K562 (cell line): ENCODE results near the gene ATP8B4. TPM values are rescaled to one million over a fixed set of nuclear protein-coding genes. Genes with fewer than 3 reads are reported as not detected.

Experiments used
- ATAC-seq: fragments of 200-7000 bp; cut with Tn5 transposase; 3 replicates; pipeline ENCODE4 v1.9.1; 2020; ENCODE audit warnings: moderate library complexity
- BruUV-seq: library from RNA; stranded (reverse); fragments of 400-500 nt; replicated peaks from 2 replicates; lab custom pipeline; 2021; lab: Mats Ljungman, UMichigan
- CTCF ChIA-PET: fragments of 300-600 bp; formaldehyde crosslinking; extraction: SDS; loops from one replicate; lab custom pipeline; 2021; ENCODE audit warnings: low intra/inter-chr PET ratio; lab: Yijun Ruan, JAX
- POLR2A ChIA-PET: fragments of 300-600, 350-650 bp; sonication (Branson Sonifier 250); formaldehyde crosslinking; extraction: SDS; loops from one replicate; lab custom pipeline; 2021; ENCODE audit warnings: antibody characterized with exemption, inconsistent platforms; lab: Yijun Ruan, JAX
- DNase-seq, 4 experiments: peaks; one replicate each; pipeline versions ENCODE4 v3.0.0 to v3.0.0-alpha.2; 2011 to 2018; ENCODE audit warnings: low spot score in 3 of 4, mixed read lengths in 3 of 4; ENCODE audit errors: extremely low read depth in 1 of 4
- FAIRE-seq: peaks from 2 replicates; lab custom pipeline; 2011; peaks lifted over from hg19 to GRCh38; lab: Jason Lieb, UNC
- H2AFZ ChIP-seq: 2 replicates; pipeline ENCODE4 v1.6.0; 2011; ENCODE audit warnings: low read depth, low read length, control low read depth, inconsistent platforms
- H3K27ac ChIP-seq: fragments of 200-600 bp; 3 replicates; pipeline ENCODE4 v1.8.0; 2011; ENCODE audit warnings: low read depth, mild to moderate bottlenecking, control low read depth, inconsistent platforms, low read length, moderate library complexity, mixed read lengths; ENCODE audit errors: extremely low read depth
- H3K27me3 ChIP-seq, 2 experiments: fragments of 300-600 bp in 1 of 2; 2 replicates in 1 of 2; 3 replicates in 1 of 2; pipeline versions ENCODE4 v1.6.0 to v1.8.0; 2011; ENCODE audit warnings: inconsistent platforms in 2 of 2, low read length in 2 of 2, mild to moderate bottlenecking in 1 of 2, mixed read lengths in 1 of 2, moderate library complexity in 1 of 2; ENCODE audit not compliant: control insufficient read depth in 2 of 2, insufficient read depth in 2 of 2
- H3K36me3 ChIP-seq: fragments of 300-600 bp; 3 replicates; pipeline ENCODE4 v1.8.0; 2011; ENCODE audit warnings: mild to moderate bottlenecking, low read length, inconsistent platforms; ENCODE audit not compliant: control insufficient read depth, insufficient read depth
- H3K4me1 ChIP-seq, 2 experiments: fragments of 200-600 bp in 1 of 2; replicated peaks in 1 of 2; 2 replicates in 1 of 2; 3 replicates in 1 of 2; pipeline versions ENCODE4 v1.5.1 to v1.8.0; 2011; ENCODE audit warnings: inconsistent platforms in 2 of 2, low read length in 2 of 2, mild to moderate bottlenecking in 1 of 2, mixed read lengths in 1 of 2, moderate library complexity in 1 of 2; ENCODE audit not compliant: control insufficient read depth in 2 of 2, insufficient read depth in 2 of 2
- H3K4me2 ChIP-seq: 2 replicates; pipeline ENCODE4 v1.6.1; 2011; ENCODE audit warnings: low read length, control low read depth, inconsistent platforms, mixed read lengths; ENCODE audit not compliant: insufficient read depth
- H3K4me3 ChIP-seq: fragments of 200-600 bp; sonication (generic), shearing (Covaris generic); 2 replicates; pipeline ENCODE4 v1.5.1; 2016; ENCODE audit warnings: control low read depth, inconsistent platforms
- H3K79me2 ChIP-seq: fragments of 200-600 bp; 3 replicates; pipeline ENCODE4 v1.8.0; 2011; ENCODE audit warnings: low read length, inconsistent platforms; ENCODE audit not compliant: control insufficient read depth, insufficient read depth
- H3K9ac ChIP-seq, 2 experiments: 2 replicates each; pipeline versions ENCODE4 v1.6.0 to v1.6.1; 2011; ENCODE audit warnings: low read depth in 2 of 2, low read length in 2 of 2, control low read depth in 1 of 2, inconsistent platforms in 1 of 2, mild to moderate bottlenecking in 1 of 2, mixed read lengths in 1 of 2; ENCODE audit not compliant: insufficient read depth in 1 of 2
- H3K9me1 ChIP-seq: one replicate; pipeline ENCODE4 v1.6.0; 2011; ENCODE audit warnings: inconsistent platforms, mild to moderate bottlenecking, low read length, moderate library complexity; ENCODE audit not compliant: control insufficient read depth, insufficient read depth
- H3K9me3 ChIP-seq: replicated peaks from 2 replicates; pipeline ENCODE4 v1.5.1; 2011; ENCODE audit warnings: low read depth, low read length, inconsistent platforms; ENCODE audit not compliant: control insufficient read depth, insufficient read depth
- H4K20me1 ChIP-seq: replicated peaks from 2 replicates; pipeline ENCODE4 v1.6.1; 2011; ENCODE audit warnings: low read length, inconsistent platforms, mixed read lengths; ENCODE audit not compliant: control insufficient read depth, insufficient read depth
- ADNP ChIP-seq: fragments of 200-800 bp; sonication (Bioruptor generic); IDR thresholded peaks from 2 replicates; pipeline ENCODE4 v1.6.1; 2016; ENCODE audit warnings: missing genetic modification characterization, missing compliant biosample characterization
- ATF6 ChIP-seq: sonication (generic); formaldehyde crosslinking; IDR thresholded peaks from 2 replicates; pipeline ENCODE4 v1.4.0; 2020; ENCODE audit warnings: mild to moderate bottlenecking, missing genetic modification reagents
- CEBPG ChIP-seq, 3 experiments: fragments of 200-800 bp in 1 of 3; sonication (Bioruptor generic) in 1 of 3; sonication (generic) in 1 of 3; formaldehyde crosslinking in 1 of 3; IDR thresholded peaks in 2 of 3; conservative IDR thresholded peaks in 1 of 3; 2 replicates each; pipeline versions ENCODE4 v1.6.1 to v1.8.0; 2016 to 2022; ENCODE audit warnings: missing compliant biosample characterization in 2 of 3, missing genetic modification characterization in 2 of 3, mild to moderate bottlenecking in 1 of 3, missing genetic modification reagents in 1 of 3
- CHCHD3 ChIP-seq: fragments of 250-450 bp; sonication (Bioruptor Pico); IDR thresholded peaks from 2 replicates; pipeline ENCODE4 v2.1.2; 2022; ENCODE audit warnings: mild to moderate bottlenecking
- CREB3 ChIP-seq: fragments of 450-650 bp; conservative IDR thresholded peaks from 2 replicates; pipeline ENCODE4 v1.6.1; 2016; ENCODE audit warnings: missing genetic modification characterization, low read depth, mild to moderate bottlenecking, missing compliant biosample characterization, moderate library complexity
- GMEB1 ChIP-seq: fragments of 250-450 bp; sonication (Bioruptor Pico); IDR thresholded peaks from 2 replicates; pipeline ENCODE4 v1.4.0; 2020; ENCODE audit warnings: mild to moderate bottlenecking
- MCM5 ChIP-seq: fragments of 450-650 bp; IDR thresholded peaks from 2 replicates; pipeline ENCODE4 v1.6.1; 2016; ENCODE audit warnings: low read depth
- MEIS2 ChIP-seq: fragments of 450-650 bp; IDR thresholded peaks from 2 replicates; pipeline ENCODE4 v1.6.1; 2014; ENCODE audit warnings: mild to moderate bottlenecking; ENCODE audit not compliant: partially characterized antibody
- MTF1 ChIP-seq: fragments of 250-450 bp; sonication (Bioruptor Pico); IDR thresholded peaks from 2 replicates; pipeline ENCODE4 v1.9.0; 2021; ENCODE audit warnings: moderate library complexity, mild to moderate bottlenecking, inconsistent platforms, borderline replicate concordance
- SMARCA5 ChIP-seq: fragments of 450-650 bp; IDR thresholded peaks from 2 replicates; pipeline ENCODE4 v1.6.1; 2016
- TOE1 ChIP-seq, 2 experiments: fragments of 450-650 bp in 1 of 2; sonication (generic) in 1 of 2; formaldehyde crosslinking in 1 of 2; IDR thresholded peaks; 2 replicates each; pipeline versions ENCODE4 v1.7.1 to v1.8.0; 2016 to 2022; ENCODE audit warnings: borderline replicate concordance in 2 of 2, mild to moderate bottlenecking in 2 of 2, antibody characterized with exemption in 1 of 2, inconsistent platforms in 1 of 2, low read depth in 1 of 2, missing genetic modification reagents in 1 of 2, moderate library complexity in 1 of 2
- TRIM28 ChIP-seq: fragments of 450-650 bp; IDR thresholded peaks from 2 replicates; pipeline ENCODE4 v1.6.1; 2017
- WGBS: fragments of 100-300 bp; shearing (Covaris generic); methylation state at CpG from one replicate; pipeline ENCODE4 v1.1.6; 2016; ENCODE audit warnings: low coverage, mixed read lengths; ENCODE audit not compliant: insufficient coverage; ENCODE audit errors: missing lambda C conversion rate; 5-methylcytosine and 5-hydroxymethylcytosine counted together
- in situ Hi-C: fragments of 300-500 bp; cut with MboI; formaldehyde crosslinking; loops from 4 replicates; pipeline ENCODE4 v1.15.0; 2018; ENCODE audit warnings: inconsistent platforms, mixed read lengths
- intact Hi-C: fragments of 100-400 bp; cut with micrococcal nuclease; formaldehyde crosslinking; loops from 2 replicates; pipeline ENCODE4 v1.14.2; 2022
- polyA plus RNA-seq, 8 experiments: library from polyadenylated mRNA; depleted of rRNA in 4 of 8; stranded (reverse) in 5 of 8; unstranded in 3 of 8; fragments of >200 nt; fragmentation: Nextera tagmentation in 2 of 8; fragmentation: Illumina TruSeq in 1 of 8; extraction: Ambion mirVana in 2 of 8; extraction: Trizol in 1 of 8; gene quantifications; 2 replicates each; pipeline versions ENCODE4 v1.2.1 to v1.2.3, GENCODE V29; 2011 to 2014; ENCODE audit warnings: inconsistent platforms in 1 of 8, missing spikeins in 1 of 8
- total RNA-seq, 7 experiments: library from RNA; depleted of rRNA in 6 of 7; stranded (reverse); fragments of >200 nt in 6 of 7; fragmentation: Illumina TruSeq in 2 of 7; extraction: Trizol in 2 of 7; gene quantifications; 2 replicates each; pipeline versions ENCODE4 v1.2.1 to v1.2.3, GENCODE V29; 2011 to 2021; ENCODE audit warnings: low replicate concordance in 1 of 7
- TF ChIP-seq, protein P1 (sequence below): fragments of 250-450 bp; sonication (Bioruptor Pico); IDR thresholded peaks from 2 replicates; pipeline ENCODE4 v1.5.0; 2021

The ATP8B4 gene
- total and polyA plus RNA-seq, 9 of the 15 experiments (the other 6 are each of a cell fraction or from before 2014, with no cell fraction given), result 0.14 to 2.5 (median 0.44) TPM

DNA sequence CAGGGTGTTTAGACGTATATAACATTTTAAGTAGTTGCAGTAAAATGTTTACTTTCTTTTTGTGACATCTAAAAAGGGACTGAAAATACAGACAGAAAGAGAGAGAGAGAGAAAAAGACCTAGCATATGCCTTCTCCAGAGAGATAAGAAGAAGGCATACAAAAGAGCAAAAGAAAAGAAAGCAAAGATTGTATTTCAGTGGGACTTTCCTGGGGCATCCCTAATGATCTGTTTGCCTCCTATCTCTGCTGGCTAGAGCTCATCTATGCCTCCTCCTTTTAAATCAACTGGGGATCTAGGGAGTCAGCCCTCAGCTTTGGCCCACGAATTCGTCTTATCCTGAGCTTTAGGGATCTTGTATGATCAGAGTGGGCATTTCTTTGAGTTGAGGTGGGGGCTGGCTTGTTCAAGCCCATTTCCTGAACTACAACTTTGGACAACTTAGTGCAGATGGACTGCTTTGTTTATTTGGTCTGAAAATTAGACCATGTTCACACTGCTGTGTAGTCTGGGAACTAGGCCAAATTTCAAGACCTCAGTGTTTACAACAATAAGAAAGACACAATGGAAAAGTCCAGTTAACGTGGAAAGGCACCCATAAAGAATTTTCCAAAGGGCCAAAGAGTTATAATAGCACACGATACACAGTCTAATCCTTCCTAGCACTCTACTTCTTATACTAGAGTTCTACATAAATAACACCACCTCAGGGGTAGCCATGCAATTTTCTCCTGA, 61.0 kb downstream of the ATP8B4 start:
- FAIRE-seq (no peak), ATAC-seq (no peak), DNase-seq (no peak)
- Histone ChIP-seq H3K4me3 (no peak overlapping the region), H3K9me1 (no peaks in the 10 kb centered on the region), H4K20me1 (no peaks in the 10 kb centered on the region), H2AFZ (no peak overlapping the region; the same call in 1 of the 2 replicates), H3K79me2 (no peaks in the 10 kb centered on the region), H3K27me3 (no peaks in the 10 kb centered on the region), H3K9me3 (no peaks in the 10 kb centered on the region), H3K27ac (no peak overlapping the region), H3K9ac (no peak overlapping the region), H3K36me3 (no peaks in the 10 kb centered on the region), H3K4me1 (peaks cover 0 to 11% of the 10 kb centered on the region in 2 experiments; a peak in 3 of 5 replicates), H3K4me2 (no peak overlapping the region)
- 4% methylated on average over 5 of the region's 5 CpGs for WGBS
- in situ Hi-C loops, result no loop called here
- intact Hi-C loops, result loop anchor here (5.0 kb wide), 1 partner anchor 89 kb away; no protein-coding TSS in a partner anchor
- TF ChIP-seq CREB3 (tag) (no peak), CEBPG (CRISPR knock-in tag; IDR thresholded peaks at IDR 0.05) (no peak), CEBPG (tag; conservative IDR thresholded peaks at IDR 0.05 in 1 of 2, IDR thresholded peaks at IDR 0.05 in 1 of 2) (no peak), TOE1 (IDR thresholded peaks at IDR 0.05; ENCODE audit: borderline replicate concordance) (no peak), TOE1 (CRISPR knock-in tag; IDR thresholded peaks at IDR 0.05; ENCODE audit: borderline replicate concordance, low read depth) (no peak), TRIM28 (no peak), MEIS2 (no peak), MCM5 (no peak), GMEB1 (CRISPR knock-in tag) (no peak), CHCHD3 (CRISPR knock-in tag) (no peak), MTF1 (CRISPR knock-in tag) (no peak), ATF6 (CRISPR knock-in tag) (no peak), ADNP (tag) (no peak), SMARCA5 (no peak)
- TF ChIP-seq, protein P1, sequence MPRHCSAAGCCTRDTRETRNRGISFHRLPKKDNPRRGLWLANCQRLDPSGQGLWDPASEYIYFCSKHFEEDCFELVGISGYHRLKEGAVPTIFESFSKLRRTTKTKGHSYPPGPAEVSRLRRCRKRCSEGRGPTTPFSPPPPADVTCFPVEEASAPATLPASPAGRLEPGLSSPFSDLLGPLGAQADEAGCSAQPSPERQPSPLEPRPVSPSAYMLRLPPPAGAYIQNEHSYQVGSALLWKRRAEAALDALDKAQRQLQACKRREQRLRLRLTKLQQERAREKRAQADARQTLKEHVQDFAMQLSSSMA (CRISPR knock-in tag), result no peak
- ChIA-PET CTCF (no interaction called here), POLR2A (no interaction called here)
- no TSS peak for BruUV-seq
